GM19463 (cell line): ENCODE data around the gene PIAS4.
A peak's percentile ranks its signal among the peaks of the same experiment; 100 is the strongest.
"Not testable (repeated sequence)": the region's sequence is repeated elsewhere in the genome, so short reads cannot be mapped to it uniquely, and the experiment has no call there.

Source experiments
- ATAC-seq: cut with Tn5 transposase; IDR thresholded peaks from one replicate; pipeline ENCODE4 v1.9.1; 2021; ENCODE audit warnings: mild to moderate bottlenecking, moderate library complexity; ENCODE audit not compliant: unreplicated experiment

The PIAS4 gene, protein sequence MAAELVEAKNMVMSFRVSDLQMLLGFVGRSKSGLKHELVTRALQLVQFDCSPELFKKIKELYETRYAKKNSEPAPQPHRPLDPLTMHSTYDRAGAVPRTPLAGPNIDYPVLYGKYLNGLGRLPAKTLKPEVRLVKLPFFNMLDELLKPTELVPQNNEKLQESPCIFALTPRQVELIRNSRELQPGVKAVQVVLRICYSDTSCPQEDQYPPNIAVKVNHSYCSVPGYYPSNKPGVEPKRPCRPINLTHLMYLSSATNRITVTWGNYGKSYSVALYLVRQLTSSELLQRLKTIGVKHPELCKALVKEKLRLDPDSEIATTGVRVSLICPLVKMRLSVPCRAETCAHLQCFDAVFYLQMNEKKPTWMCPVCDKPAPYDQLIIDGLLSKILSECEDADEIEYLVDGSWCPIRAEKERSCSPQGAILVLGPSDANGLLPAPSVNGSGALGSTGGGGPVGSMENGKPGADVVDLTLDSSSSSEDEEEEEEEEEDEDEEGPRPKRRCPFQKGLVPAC

DNA sequence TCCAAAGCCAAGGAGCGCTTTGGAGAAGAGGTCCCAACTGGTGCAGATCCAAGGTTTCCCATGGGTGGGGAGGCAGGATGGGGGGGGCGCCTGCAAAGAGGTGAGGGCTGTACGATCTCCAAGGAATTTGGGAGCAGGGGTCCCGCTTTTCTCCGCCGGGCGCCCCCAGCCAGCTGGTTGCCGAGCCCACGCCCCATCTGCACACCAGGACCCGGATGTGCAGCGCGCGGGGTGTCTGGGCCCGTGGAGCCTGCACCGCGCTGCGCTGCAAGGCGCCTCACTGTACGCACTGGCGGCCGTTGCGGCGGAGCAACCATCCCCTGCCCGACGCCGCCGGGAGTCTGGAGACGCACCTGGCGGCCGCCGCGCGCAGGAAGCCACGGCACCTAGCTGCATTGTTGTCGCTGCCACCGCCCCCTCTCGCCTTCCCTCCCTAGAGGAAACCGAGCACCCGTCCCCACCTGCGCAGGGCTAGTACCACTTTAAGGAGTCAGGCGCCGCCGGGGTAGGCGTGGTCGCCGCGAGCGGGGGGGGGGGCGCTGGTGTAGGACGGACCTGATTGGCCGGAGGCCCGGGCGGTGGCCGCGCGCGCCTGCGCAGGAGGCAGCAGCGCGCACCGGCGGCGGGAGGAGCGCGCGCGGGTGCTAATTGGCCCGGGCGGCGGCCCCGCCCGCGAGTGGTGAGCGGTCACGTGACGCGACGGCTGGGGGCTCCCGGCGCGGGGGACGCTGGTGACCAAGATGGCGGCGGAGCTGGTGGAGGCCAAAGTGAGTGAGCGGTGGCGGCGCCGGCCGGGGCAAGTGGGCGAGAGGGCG, at the start of gene PIAS4:
TSS of gene PIAS4 (plus strand) at position 716 of the 815 bp plus-strand sequence. CDS start at position 741, 25 bp downstream.
- ATAC-seq = peak; percentile 90

DNA sequence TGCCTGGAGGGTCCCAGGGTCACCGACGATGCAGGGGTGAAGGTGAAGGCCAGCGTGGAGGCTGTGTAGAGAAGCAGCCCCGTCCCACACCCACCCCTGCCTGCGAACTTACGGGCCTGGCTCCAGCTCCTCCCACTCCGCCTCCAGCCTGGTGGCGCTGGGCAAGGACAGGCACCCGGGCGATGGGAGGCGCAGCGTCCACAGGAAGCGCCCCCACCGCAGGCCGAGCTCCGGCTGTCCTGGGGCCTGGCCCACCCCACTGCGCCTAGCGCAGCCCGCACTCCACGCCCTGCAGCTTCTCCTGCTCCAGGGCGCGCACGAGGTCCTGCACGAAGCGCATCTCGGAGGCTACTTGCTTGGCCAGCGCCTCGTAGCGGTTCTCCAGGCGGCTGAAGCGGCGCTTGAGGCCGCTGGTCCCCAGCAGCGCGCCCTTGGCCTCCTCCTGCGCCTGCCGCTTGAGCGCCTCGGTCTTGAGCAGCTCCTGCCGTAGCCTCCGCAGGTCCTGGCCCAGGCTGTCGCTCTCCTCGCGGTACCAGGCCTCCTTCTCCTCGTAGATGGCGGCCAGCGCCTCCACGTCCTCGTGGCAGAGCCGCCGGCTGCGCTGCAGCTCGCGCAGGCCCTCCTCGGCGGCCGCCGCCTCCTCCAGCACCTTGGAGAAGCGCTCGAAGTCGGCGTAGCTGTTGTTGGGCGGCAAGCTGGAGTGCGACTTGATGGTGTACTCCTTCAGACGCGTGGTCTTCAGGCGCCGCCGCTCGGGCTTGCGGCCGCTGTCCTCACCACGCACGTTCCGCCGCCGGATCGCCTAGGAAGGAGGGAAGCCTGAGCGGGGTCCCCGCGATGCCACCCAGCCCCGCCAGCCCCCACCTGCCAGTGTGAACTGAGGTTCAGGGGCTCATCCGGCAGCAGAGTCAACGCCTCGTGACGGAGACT, 48.4 kb upstream of the PIAS4 start:
- ATAC-seq = no peak

DNA sequence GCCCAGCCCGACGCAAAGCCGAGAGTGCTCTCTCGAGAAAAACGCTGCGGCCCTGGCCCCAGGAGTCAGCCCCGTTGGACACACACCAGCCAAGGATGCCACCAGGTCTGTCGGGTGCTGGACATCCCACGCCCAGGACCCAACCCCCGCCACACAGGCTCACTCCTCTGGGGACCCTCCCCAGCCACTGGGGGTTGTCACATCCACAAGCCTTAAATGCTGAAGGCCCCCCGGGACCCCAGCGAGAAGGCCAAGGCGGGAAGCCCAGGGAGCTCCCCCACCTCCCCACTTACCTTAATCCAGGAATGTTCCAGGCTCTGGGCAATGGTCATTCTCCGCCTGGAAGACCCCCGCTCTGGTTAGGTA, 47.8 kb upstream of the PIAS4 start:
- ATAC-seq = no peak

DNA sequence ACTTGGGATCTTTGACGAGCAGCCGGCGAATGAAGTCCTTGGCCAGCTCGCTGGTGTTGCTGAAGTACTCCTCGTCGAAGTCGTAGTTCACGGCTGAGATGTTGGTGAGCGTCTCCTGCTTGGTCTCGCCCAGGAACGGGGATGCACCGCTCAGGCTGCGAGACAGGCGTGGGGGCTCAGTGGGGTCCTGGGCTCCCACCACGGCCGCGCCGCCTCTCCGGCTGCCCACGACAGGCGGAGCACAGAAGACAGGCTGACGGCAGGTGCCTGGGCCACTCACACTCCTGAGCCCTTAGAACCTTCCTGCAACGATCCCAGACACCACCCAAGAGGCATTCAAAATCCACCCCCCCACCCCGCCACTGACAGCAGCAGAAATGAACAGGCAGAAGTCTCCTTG, 46.5 kb upstream of the PIAS4 start:
- no peak for ATAC-seq

DNA sequence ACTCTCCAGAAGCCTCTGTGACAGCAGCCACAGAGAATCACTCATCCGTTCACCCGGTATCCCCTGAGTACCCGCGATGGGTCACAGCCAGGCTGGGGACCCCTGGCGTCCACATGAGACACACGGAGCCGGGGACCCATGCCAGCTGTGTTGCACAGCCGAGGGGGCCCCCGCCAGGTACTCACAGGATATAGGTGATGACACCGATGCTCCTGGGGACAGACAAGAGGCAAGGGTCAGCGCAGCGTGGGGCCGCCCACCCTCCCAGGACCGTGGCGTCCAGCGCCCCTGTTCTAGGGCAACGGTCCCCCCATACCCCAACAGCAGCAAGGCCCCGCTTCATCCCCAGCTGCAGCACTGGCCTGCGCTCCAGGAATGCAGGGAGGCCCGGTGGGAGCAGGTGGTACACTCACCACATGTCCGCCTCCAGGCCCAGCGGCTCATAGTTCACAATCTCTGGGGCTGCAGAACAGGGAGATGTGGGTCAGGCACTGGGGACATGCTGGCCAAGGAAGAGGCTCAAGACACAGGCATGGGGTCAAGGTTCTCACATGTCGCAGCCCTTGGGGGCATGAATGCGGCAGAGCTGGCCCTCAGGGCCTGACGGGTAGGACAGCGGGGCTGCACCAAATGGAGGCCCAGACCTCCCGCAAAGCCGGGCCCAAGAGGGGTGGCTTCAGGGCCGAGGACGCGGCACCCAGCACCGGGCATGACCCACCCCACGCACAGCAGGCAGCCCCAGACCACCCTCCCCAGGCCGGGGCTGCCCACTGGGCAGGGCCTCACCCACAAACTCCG, 43.9 kb upstream of the PIAS4 start:
- no peak for ATAC-seq

DNA sequence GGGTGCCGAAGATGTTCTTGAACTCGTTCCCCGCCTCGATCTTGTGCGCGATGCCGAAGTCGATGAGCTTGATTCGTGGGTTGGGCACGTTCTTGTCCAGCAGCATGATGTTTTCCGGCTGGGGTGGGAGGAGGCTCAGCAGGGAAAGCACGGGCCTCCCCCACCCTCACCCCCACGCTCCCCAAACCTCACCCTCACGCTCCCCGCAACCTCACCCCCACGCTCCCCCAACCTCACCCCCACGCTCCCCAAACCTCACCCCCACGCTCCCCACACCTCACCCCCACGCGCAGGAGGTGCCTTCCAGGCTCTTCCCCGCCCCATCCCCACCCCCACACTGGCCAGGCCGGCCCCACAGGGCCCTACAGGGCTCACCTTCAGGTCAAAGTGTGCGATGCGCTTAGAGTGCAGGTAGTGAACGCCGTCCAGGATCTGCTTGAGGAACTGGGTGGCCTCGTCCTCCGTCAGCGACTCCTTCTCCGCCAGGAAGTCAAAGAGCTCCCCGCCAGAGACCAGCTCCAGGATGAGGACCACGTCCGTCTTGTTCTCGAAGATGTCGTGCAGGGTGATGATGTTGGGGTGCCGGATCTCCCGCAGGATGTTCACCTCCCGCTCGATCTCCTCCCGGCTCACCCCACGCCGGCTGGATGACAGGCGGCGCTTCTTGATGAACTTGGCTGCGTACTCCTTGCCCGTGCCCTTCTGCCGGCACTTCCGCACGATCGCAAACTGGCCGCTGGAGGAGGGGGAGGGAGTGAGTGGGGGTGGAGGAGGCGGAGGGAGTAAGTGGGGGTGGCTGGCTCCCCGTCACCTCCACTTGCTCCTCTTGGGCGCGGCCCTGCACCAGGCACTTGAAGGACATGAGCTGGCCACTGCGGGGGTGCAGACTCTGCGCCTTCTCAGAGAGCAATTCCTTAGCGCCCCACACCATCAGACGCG, 43.0 kb upstream of the PIAS4 start:
- no peak for ATAC-seq

DNA sequence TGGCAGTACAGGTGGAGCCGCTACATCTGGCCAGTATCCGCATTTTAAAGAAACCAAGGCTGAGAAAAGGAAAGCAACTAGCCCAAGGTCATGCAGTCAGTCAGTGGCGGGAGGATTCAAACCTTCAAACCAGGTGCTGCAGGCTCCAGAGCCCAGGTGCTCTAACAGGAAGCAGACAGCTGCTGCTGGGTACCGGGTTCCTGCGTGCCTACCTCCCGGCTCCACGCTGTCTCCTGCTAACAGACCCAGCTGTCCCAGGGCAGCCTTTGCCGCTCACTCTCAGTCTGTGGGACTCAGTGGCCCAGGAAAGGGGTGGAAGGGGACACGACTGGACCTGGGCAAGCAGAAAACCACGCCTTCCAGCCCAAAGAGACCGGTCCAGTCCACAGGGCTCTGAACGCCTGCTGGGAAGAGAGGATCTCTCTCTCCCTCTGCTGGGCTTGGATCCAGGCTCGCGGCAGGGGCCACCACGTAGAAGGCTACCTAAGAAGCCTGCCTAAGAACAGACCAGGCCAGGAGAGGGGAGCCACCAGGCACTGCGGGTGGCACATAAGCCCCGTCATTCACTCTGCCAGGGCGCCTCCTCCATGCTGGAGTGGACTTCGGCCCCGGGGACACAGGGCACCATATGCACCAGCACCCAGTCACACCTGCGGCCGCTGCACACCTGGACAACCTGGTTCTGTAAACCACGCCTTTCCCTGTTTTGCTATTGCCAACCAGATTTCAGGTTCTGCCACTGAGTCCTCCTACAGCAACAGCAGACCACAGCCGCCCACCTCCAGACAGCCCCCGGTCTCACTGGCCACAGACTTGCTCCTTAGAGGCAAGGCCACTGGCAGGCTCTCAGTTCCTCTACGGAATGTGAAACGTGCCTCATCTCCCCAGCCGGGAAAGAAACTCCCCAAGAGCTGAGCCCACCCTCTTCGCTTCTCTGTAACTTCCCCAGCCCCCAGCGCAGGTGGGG, 41.2 kb upstream of the PIAS4 start:
- no peak for ATAC-seq

DNA sequence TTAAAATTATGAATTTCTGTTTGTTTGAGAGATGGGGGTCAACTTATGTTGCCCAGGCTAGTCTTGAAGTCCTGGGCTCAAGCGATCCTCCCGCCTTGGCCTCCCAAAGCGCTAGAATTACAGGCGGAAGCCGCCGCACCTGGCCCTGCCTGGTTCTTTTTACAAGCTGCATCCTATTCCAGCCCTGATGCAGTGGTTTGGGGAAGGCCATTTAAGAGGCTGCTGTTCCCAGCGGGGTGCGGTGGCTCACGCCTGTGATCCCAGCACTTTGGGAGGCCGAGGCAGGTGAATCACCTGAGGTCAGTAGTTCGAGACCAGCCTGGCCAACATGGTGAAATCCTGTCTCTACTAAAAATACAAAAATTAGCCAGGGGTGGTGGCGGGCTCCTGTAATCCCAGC, 39.6 kb upstream of the PIAS4 start:
- not testable (repeated sequence) for ATAC-seq

DNA sequence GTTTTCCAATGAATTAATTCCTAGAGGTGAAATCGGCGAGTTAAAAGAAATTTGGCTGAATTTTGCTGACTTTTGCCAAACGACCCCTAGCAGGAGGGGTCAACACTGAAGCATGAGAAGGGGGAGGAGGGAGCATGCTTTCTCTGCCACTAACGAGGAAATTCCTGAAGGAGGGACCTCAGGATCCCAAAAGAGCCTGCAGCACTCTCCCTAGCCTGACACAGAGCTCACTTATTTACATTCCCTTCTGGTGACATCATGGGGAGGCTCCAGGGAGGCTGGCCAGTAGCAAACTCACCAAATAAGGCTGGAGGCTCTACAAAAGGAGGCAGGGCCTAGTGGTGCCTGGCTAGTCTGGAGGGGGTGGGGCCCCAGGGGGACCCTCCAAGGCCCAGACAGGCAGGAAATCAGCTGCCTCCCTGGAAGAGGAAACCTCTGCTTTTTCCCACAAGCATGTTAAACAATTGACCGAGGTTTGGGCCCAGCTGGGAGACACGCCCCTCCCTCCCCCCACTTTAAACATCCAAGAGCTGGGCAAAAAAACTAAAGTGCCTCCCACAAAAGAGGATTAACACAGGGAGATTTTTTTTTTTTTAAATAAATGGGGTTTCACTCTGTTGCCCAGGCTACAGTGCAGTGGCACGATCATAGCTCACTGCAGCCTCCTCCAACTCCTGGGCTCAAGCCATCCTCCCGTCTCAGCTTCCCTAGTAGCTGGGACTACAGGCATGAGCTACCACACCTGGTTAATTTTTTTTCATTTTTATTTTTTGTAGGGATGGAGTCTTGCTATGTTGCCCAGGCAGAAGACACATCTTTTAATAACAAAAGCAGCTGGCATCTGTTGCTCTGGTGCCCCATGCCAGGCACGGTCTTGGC, 38.7 kb upstream of the PIAS4 start:
- ATAC-seq = no peak

DNA sequence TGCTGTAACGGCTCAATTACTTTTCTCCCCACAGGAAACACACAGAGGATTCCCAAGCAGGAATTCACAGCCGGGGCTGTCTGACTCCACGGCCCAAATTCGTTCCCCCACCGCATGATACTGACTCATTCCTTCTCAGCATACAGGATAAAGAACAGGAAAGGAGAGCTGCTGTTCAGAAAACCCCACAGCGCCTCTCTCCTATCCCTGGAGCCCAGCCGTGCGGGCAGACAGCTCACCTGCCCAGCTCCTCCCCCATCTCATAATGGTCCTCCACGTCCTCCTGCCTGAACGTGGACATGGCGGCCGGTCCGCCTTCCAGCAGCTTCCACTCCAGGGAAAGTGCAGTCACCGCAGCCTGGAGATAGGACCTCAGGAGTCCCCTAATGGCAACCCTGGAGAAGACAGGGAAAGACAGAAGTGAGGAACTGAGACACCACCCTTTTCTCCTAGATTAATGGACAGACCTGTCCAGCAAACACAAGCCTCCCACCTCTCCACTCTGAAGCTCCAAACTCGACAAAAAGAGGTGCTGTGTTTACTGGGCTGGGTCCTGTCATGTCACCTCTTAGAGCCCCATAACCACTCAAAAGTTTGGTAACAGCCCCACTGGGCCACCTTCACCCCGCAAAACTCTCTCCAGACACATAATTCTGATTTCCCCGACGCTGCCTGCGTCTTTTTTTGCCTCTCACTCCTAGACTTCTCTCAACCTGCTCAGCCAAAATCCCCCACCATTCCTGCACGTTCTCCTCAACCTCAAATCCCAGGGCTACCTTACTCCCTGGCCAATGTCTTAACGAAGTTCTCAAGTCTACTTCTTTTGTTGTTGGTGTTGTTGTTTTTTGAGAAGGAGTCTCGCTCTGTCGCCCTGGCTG, 37.9 kb upstream of the PIAS4 start:
- no peak for ATAC-seq

DNA sequence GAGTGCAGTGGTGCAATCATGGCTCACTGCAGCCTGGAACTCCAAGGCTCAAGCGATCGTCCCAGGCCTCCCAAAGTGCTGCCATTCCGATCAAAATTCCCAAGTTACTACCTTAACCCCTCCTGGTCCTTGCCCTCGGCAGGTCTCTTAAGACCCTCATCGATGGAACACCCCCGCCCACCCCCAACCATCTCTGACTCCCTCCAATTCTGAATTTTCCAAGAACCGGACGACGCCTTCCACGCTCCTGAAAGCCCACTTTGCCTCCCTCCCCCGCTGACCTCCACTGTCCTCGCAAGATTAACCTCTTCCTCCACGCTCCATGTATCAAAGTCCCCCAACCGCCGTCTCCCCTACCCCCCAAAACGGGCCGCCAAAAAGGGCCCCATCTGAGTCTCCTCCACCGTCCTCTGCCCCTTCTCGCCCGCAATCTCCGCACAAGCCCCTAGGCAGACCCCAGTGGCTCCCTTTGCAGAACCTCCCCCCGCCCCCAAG, 37.2 kb upstream of the PIAS4 start:
- no peak for ATAC-seq

DNA sequence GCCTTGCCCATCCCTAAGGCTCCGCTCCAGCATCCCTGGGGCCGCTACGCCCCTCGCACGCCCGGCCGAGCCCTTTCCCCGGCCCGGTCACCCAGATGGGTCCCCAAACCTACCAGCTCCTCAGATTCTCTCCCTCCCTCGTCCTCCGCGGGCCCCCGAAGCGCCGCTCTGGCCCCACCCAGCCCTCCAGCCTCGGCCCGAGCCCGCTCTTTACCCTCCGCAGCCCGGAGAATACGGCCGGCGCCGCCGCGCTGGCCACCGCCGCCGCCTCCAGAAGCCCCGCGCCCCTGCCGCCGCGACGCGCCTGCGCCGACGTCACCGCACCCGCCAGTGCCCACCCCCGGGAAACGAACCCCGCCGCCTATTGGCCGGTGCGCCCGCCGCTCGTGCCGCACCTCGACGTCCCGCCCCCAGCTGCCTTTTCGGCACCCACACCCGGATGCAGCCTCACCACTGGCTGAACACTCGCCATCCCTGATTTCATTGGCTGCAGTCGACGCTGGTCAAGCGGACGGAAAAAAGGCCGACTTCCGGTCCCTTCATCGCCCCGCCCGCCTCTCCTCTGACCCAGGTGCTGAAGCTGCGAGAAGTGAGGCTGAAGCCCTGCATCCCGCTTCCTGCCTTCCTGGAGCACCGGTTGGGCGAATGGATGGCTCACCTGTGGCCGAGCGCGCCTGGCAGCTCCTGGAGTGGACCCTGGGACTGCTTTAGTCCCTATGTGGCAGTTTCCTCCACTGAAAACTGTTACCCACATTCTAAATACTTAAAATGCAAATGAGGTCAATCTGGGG, 36.5 kb upstream of the PIAS4 start, which contains the start of gene DAPK3:
TSS of gene DAPK3 (minus strand) at position 292 of the 791 bp plus-strand sequence. CDS start 1,364 bp downstream, outside the sequence.
- ATAC-seq = peak; percentile 93

DNA sequence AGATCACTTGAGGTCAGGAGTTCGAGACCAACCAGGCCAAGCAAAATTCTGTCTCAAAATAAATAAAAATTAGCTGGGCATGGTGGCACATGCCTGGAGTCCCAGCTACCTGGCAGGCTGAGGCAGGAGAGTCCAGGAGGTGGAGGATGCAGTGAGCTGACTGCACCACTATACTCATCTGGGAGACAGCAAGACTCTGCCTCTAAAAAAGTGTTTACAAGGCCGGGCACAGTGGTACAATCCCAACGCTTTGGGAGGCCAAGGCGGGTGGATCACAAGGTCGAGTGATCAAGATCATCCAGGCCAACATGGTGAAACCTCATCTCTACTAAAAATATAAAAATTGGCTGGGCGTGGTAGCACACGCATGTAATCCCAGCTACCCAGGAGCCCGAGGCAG, 32.4 kb upstream of the PIAS4 start:
- no peak for ATAC-seq

DNA sequence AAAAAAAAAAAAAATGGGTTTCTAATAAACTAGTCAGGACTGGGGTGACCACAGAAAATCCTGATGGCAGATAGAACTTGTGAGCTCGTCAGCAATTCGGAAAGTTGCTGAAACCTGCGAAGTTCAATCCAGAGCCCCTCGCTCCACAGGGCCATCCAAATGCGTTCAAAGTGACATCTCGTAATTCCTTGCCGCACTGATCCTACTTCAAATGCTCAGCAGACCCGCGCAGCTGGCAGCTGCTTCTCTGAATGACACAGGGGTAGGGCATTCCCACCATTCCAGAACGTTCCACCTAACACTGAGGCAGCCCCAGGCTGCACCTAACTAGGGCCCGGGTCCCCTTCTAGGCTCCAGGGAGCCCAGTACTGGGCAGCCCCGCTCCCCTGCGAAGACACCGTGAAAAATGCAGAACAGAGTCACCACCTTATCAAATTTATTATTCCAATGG, 31.9 kb upstream of the PIAS4 start:
- no peak for ATAC-seq
